Measurements from ENCODE around the gene DNAL4.

DNAL4 gene

GRCh38 chr22:38839686-38840085, 45.7 kb upstream of the DNAL4 start:
- DNase-seq (ENCODE audit: low read depth) = no peak
- in situ Hi-C loops (cut with HindIII; ENCODE audit: low sequenced_read_pairs) = no loop called here
- TF ChIP-seq CTCF (IDR thresholded peaks at IDR 0.05; ENCODE audit: low read depth, low read length, missing control alignments) = no peak
- H3K4me3 ChIP-seq (ENCODE audit: low read depth, low read length) = no peak overlapping the region

DNA sequence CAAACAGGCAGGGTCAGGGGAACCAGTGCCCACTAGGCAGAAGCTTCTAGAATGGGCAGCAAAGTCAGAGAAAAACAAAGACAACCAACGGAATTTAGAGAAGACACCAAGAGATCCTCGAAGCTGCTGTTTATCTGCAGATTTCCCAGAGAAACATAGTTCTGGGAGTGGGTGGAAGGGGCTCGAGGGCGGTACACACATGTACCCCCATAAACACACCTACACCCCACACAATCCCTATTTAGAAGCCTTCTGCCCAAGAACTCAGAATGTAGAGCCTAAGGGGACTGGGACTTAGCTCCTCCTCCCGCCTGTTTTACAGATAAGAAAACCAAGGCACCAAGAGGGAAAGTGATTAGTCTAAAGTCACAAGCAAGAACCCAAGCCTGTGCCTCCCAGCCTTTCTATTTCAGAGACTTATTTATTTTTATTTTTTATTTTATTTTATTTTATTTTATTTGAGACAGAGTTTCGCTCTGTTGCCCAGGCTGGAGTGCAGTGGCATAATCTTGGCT, 43.5 kb upstream of the DNAL4 start:
- no peak overlapping the region for H3K4me3 ChIP-seq (ENCODE audit: low read depth, low read length)
- DNase-seq (ENCODE audit: low read depth) = no peak

DNA sequence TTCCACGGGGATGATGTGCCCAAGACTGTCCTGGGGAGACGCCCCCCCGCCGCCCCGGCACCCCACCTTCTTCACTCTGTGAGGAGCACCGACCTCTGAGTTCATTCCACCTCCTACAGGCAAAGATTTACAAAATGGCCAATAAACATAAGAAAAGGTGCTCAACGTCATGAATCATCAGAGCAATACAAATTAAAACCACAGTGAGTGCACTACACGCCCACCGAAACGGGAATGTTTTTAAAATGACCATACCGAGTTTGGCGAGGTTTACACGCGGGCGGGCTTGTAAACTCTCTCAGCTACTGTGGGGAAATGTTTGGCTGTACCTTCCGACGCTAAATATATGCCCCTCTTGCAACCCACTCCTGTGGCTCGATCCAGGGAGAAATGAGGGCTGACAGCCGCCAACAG, 42.0 kb upstream of the DNAL4 start:
- in situ Hi-C loops (cut with HindIII; ENCODE audit: low sequenced_read_pairs) = no loop called here
- no peak for TF ChIP-seq CTCF (IDR thresholded peaks at IDR 0.05; ENCODE audit: low read depth, low read length, missing control alignments)
- peak; percentile 68 for DNase-seq (ENCODE audit: low read depth)
- H3K4me3 ChIP-seq (ENCODE audit: low read depth, low read length) = no peak overlapping the region

More for the DNA sequence above, 43.5 kb upstream of the DNAL4 start:
- no peak for TF ChIP-seq CTCF (IDR thresholded peaks at IDR 0.05; ENCODE audit: low read depth, low read length, missing control alignments)
- in situ Hi-C loops (cut with HindIII; ENCODE audit: low sequenced_read_pairs) = no loop called here

DNA sequence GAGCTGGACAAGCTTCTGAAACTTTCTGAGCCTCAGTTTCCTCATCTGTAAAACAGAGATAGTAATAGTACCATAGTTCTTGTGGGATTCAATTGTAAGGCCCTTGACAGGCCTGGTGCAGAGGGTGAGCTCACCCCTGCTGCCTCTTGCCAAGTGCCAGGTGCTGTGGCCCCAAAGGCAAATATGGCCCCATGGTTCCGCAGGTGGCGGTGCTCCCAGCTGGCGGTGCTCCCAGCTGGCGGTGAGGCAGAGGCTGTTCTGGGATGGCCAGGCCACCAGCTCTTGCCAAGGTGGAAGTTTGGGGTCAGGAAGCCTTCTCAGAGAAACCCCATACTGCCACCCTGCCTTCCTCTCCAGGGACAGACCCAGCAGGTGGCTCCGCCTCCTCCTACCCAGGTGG, 41.0 kb upstream of the DNAL4 start:
- H3K4me3 ChIP-seq (ENCODE audit: low read depth, low read length) = no peak overlapping the region
- in situ Hi-C loops (cut with HindIII; ENCODE audit: low sequenced_read_pairs) = no loop called here
- DNase-seq (ENCODE audit: low read depth) = no peak
- no peak for TF ChIP-seq CTCF (IDR thresholded peaks at IDR 0.05; ENCODE audit: low read depth, low read length, missing control alignments)

- in situ Hi-C loops (cut with HindIII; ENCODE audit: low sequenced_read_pairs) = no loop called here
- no peak for TF ChIP-seq CTCF (IDR thresholded peaks at IDR 0.05; ENCODE audit: low read depth, low read length, missing control alignments)
- no peak for DNase-seq (ENCODE audit: low read depth)
- no peak overlapping the region for H3K4me3 ChIP-seq (ENCODE audit: low read depth, low read length)
Observed at GRCh38 chr22:38834215-38834953, 40.4 kb upstream of the DNAL4 start.

GRCh38 chr22:38833061-38833460, 39.1 kb upstream of the DNAL4 start:
- no peak for TF ChIP-seq CTCF (IDR thresholded peaks at IDR 0.05; ENCODE audit: low read depth, low read length, missing control alignments)
- DNase-seq (ENCODE audit: low read depth) = no peak
- in situ Hi-C loops (cut with HindIII; ENCODE audit: low sequenced_read_pairs) = no loop called here
- H3K4me3 ChIP-seq (ENCODE audit: low read depth, low read length) = no peak overlapping the region
